Right ventricle myocardium inferior (tissue), 1 donor: ENCODE data around the gene MUC5B. TPM values are rescaled to one million over a fixed set of nuclear protein-coding genes. Genes with fewer than 3 reads are reported as not detected.

ENCODE experiments used
- ATAC-seq: fragments of 200-7000 bp; cut with Tn5 transposase; one replicate; pipeline ENCODE4 v1.9.1; 2020; ENCODE audit warnings: mild to moderate bottlenecking, moderate library complexity
- DNase-seq: peaks from one replicate; pipeline ENCODE4 v3.0.0; 2021; ENCODE audit errors: missing footprints
- intact Hi-C: fragments of 100-400 bp; cut with DNase I; formaldehyde crosslinking; loops from one replicate; pipeline ENCODE4 v1.11.0; 2022
- total RNA-seq: library from RNA; stranded (reverse); fragmentation: NEBNext Ultra II Directional; extraction: Animal tissue kit (Norgen Biotek cat#: 25700); gene quantifications from one replicate; pipeline ENCODE4 v1.2.1, GENCODE V29; 2021
- donor health status: DM: no; HTN: yes; CAD: no; lungs with severe emphysema.

MUC5B gene
- total RNA-seq, 1 donor from 2014 or later = not detected

GRCh38 chr11:1281974-1282365, 59.1 kb downstream of the MUC5B start:
- intact Hi-C loops = no loop called here
- DNase-seq = peak; percentile 63
- ATAC-seq = no peak

- DNase-seq = peak; percentile 60
- intact Hi-C loops = no loop called here
- no peak for ATAC-seq
Observed at GRCh38 chr11:1283091-1283511, 60.2 kb downstream of the MUC5B start.

DNA sequence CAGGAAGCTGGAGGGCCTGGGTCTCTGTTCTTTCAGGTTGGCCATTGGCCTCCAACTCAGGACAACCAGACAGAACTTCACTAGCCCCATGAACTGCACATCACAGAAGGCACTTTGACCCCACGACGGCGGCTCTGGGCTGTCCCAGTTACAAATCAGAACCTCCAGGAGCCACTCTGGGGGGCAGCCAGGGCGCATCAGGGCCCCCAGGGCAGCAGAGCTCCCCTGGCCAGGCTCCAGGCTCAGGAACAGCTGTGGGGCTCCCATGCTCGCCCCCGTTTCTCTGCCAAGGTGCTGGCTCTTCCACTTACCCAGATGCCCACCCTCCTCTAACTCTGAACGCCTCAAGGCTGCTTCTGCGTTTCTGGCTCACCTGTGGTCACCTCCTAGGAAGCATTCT, 61.0 kb downstream of the MUC5B start:
- ATAC-seq (no peak), DNase-seq (peak; percentile 28)
- intact Hi-C loops = no loop called here

- DNase-seq = peak; percentile 33
- intact Hi-C loops = no loop called here
- no peak for ATAC-seq
Observed at GRCh38 chr11:1285316-1285744, 62.5 kb downstream of the MUC5B start.

- intact Hi-C loops = no loop called here
- peak; percentile 33 for DNase-seq
- no peak for ATAC-seq
Observed at GRCh38 chr11:1285876-1286275, 63.0 kb downstream of the MUC5B start.

DNA sequence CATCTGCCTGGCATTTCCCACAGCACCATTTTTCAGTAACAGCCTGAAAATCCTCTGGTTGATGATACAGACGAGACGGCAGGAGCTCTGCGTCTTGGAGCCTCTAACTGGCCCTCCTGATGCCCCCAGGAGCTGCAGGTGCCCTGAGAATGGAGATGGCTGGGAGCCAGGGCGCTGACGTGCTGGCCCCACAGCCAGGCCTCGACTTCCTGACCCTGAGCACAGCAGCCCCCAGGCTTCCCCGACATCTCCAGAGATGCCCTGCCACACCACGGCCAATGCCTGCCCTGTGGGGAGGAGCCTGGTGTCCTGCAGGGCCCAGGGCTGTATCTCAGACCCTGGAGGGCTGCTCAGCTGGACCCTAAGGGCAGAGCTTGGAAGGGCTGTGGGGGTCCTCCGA, 65.1 kb downstream of the MUC5B start:
- peak; percentile 18 for DNase-seq
- no peak for ATAC-seq
- intact Hi-C loops = no loop called here

GRCh38 chr11:1288426-1289151, 65.7 kb downstream of the MUC5B start:
- DNase-seq (no peak), ATAC-seq (no peak)
- intact Hi-C loops = no loop called here

- DNase-seq (no peak), ATAC-seq (no peak)
- intact Hi-C loops = no loop called here
Observed at GRCh38 chr11:1289211-1289935, 66.5 kb downstream of the MUC5B start.

GRCh38 chr11:1290052-1291040, 67.5 kb downstream of the MUC5B start:
- ATAC-seq = no peak
- intact Hi-C loops = no loop called here
- DNase-seq = no peak

DNA sequence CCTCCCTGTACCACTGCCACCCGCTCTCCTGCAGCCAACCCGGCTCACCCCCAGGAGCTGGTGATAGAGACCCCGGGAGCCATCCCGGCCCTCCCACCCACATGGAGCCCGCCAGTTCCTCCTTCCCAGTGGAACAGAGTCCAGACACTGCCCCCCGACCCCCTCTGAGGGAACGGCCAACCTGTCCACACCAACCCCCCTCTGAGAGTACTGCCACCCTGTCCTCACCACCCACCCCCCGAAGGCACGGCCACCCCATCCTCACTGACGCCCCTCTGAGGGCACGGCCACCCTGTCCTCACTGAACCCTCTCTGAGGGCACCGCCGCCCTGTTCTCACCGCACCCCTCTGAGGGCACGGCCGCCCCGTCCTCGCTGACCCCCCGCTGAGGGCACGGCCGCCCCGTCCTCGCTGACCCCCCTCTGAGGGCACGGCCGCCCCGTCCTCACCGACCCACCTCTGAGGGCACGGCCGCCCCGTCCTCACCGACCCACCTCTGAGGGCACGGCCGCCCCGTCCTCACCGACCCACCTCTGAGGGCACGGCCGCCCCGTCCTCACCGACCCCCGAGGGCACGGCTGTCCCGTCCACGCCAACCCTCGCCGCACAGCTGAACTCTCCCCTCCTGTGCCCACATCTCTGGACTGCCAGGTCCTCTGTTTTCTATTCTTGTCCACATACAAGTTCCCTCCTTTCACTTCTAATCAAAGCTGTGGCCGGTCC, 68.6 kb downstream of the MUC5B start:
- intact Hi-C loops = no loop called here
- no peak for DNase-seq
- ATAC-seq = no peak

DNA sequence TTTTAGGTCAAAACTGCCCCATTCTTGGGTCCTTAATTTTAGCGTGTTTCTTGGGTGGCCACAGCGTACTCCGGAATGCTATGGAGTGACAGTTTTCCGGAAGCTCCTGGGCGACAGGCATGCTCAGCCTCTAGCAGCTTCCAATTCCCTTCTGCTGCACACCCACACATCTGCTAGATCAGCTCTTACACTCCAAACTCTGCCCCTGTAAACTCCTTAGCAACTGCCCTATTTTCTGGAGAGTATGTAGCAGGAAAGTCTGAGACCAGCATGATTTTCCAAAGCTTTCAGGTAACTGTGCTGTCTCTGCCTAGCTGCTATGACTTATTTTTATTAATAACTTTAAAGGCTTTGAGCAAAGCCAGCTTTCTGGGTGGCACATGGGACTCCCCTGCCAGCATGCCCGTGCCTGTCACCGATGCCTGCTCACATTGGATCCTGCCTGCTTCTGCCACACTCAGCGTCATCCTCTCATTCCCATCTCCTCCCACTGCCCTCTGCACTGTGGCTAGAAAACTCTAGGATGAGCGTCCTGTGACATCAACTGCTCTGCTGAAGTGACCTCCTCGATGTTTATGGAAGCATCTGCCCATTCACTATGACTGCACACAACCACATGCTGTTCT, 69.3 kb downstream of the MUC5B start:
- DNase-seq (no peak), ATAC-seq (no peak)
- intact Hi-C loops = no loop called here

- ATAC-seq = no peak
- intact Hi-C loops = no loop called here
- DNase-seq = no peak
Observed at GRCh38 chr11:1292644-1293618, 70.1 kb downstream of the MUC5B start.

GRCh38 chr11:1293619-1294015, 70.8 kb downstream of the MUC5B start:
- no peak for ATAC-seq
- no peak for DNase-seq
- intact Hi-C loops = no loop called here

DNA sequence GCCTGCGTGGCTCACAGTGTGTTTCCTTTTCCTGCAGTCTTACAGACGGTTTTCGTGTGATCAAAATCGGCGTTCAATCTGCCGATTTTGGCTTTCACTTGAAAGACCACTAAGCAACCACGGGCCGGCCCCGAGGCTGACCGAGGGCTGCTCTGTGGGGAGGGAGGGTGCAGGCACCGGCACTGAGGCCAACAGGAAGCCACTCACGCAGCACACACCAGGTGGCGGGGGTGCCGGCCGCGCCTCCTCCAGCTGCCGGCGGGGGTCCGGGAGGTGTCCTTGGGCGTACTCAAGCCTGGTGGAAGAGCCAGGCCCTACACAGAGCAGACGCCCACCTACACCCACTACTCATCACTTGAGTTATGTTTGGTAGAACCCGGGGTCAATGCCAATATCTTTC, 72.2 kb downstream of the MUC5B start:
- DNase-seq = no peak
- no peak for ATAC-seq
- intact Hi-C loops = no loop called here

DNA sequence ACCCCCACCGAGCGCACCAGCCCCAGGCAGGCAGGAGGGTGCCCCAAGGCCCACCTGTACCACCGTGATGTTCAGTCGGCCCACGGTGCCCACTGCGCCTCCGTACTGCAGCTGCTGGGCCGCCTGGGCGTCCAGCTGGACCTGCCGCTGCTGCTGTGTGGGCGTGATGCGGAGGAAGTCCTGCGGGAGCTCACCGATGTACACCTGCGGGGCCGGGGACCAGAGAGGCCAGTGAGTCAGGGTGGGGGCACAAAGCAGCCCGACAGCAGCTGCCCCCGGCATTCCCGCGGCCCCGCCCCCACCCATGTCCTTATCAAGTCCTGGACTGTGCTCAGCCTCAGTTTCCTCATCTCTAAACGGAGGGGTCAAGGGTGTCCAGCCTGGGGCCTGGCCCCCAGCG, 72.7 kb downstream of the MUC5B start:
- no peak for ATAC-seq
- DNase-seq = no peak
- intact Hi-C loops = no loop called here

- intact Hi-C loops = no loop called here
Observed at GRCh38 chr11:1296287-1296686, 73.4 kb downstream of the MUC5B start.

GRCh38 chr11:1297011-1297575, 74.2 kb downstream of the MUC5B start:
- intact Hi-C loops = no loop called here
- DNase-seq = no peak
- ATAC-seq = no peak

More at GRCh38 chr11:1296287-1296686, 73.4 kb downstream of the MUC5B start:
- ATAC-seq (no peak), DNase-seq (no peak)
